Brain pericyte (primary cell): Measurements from ENCODE around the gene DGLUCY.
"Not testable (repeated sequence)": the region's sequence is repeated elsewhere in the genome, so short reads cannot be mapped to it uniquely, and the experiment has no call there.

Source experiments
- DNase-seq: peaks from one replicate; pipeline ENCODE4 v3.0.0-alpha.2; 2012; ENCODE audit warnings: low read depth, low spot score

The DGLUCY gene

GRCh38 chr14:91108941-91109611, 4.8 kb upstream of the DGLUCY start:
- peak; percentile 26 for DNase-seq

GRCh38 chr14:91111443-91111842, 2.4 kb upstream of the DGLUCY start:
- no peak for DNase-seq

GRCh38 chr14:91112194-91112593, 1.7 kb upstream of the DGLUCY start:
- DNase-seq = no peak

DNA sequence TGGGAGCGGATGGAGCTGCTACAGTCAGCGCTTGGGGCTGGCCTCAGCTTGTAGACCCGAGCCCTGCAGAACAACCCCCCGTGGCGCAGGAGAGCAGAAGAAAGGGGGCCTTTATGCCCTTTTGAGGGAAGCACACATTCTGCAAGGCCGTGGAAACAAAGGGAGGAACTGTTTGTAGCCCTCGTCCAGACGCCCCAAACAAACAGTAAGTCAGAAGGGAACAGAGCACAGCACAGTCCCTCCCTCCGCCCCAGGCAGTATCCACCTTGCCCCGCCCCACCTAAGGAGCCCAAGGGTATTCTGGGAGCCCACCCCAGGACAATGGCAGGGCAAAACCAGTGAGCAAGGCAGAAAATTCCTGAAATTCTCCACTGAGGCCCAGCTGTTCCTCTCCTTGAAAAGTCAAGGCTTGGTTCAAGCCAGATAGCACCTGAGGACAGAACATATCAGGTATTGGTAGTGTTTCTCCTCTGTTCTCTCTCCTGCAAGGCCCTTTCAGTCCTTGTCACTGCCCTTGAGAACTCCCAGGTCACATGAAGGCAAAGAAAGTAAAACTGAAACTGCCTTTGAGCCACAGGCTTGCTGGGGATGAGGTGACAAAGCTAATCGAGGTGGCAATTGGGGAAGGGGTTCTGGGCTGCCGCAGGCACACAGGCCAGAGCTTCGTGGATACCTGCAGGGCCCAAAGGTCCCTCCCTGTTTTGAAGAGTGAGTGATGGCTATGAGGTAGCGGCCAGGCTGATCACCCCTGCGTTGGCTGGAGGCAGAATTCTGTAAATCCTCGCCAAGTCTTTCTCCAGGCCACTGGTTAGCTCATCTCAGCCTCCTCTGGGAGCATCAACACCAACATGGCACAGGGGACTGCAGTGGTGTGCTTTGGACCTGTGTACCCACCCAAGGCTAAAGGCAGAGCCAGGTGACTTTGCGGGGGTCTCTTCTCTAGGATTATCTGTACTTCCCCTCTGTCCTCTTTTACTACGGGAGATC, 499 bp downstream of the DGLUCY start:
- peak; percentile 53 for DNase-seq

- no peak for DNase-seq
These were observed 2.3 kb downstream of the DGLUCY start for GRCh38 chr14:91115986-91116770.

GRCh38 chr14:91116913-91117588, 3.2 kb downstream of the DGLUCY start:
- no peak for DNase-seq

GRCh38 chr14:91117960-91118359, 4.1 kb downstream of the DGLUCY start:
- no peak for DNase-seq

DNA sequence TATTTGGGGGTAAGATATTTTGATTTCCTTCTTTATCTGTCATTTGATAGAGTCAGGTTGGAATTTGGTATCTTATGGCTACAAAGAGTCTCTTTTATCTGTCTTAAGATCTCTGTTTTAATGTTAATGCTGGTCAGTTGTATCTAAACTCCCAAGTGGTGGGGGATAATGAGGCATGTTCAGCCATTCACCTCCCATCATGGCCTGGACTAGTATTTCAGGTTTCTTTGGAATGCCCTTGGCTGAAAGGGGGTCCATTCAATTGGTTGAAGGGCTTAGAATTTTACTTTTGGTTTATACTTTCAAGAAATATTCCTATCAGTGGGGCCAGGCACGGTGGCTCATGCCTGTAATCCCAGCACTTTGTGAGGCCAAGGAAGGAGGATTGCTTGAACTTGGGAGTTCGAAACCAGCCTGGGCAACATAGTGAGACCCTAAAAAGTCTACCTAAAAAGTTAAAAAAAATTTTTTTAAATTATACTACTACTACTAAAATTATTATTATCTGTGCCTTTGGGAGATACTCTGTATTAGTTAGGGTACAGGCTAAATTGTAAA, 4.7 kb downstream of the DGLUCY start:
- no peak for DNase-seq

- no peak for DNase-seq
These were observed 5.9 kb downstream of the DGLUCY start for GRCh38 chr14:91119556-91120311.

- no peak for DNase-seq
These were observed 9.3 kb downstream of the DGLUCY start for GRCh38 chr14:91123201-91123600.

DNA sequence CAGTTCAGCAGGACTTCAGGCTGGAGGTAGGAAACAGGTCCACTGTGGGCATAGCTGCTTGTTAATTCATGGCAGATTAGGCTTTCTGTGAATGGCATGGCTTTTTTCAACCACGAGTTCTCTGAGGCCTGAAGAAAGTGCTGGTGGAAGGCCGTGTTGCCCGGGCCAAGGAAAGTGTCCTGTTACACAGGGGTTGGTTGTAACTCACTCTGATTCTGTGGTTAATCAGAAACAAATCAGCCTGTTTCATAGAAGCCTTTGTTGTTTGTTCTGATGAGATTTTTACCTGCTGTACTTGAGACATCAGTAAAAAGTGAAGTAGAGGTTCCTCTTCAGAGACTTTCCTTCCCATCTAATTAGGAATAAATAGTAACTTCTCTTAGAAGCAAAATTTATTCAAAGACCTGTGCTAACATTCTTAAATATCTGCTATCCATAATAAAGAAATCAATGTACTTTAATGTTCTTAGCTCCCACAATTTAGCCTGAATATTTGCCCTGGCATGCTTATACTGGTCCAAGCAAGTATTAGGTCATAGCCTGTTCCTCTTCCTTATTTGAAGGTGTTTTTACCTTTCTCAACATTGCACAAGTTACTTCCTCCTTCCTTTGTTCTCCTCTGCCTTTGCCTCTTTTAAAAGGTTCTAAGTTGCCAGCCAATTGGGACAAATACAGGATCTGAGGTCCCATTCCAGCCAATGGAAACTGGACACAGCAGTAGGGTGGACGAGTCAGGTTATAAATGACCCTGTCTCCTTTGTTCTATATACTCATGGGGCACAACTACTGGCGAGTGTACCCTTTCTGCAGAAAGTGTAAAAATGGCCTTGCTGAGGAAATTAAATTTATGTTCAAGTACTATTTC, 10.8 kb downstream of the DGLUCY start:
- not testable (repeated sequence) for DNase-seq

DNA sequence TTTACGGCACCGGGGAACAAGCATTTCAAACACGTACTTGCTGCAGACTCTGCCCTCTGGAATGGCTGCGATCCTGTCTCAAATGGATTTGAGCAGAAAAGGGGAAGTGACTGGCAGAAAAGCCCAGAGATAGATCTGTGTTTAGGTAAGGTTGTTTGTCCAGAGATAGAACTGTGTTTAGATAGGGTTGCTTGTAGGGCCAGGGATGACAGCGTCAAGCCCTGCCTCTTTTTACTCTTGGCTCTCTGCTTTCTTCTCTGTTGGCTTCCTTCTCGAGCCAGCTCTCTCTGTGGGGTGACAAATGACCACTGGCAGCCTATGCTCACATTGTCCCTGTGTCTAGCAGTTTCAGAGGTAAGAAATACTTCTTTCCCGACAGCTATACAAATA, 11.4 kb downstream of the DGLUCY start:
- DNase-seq = no peak

DNA sequence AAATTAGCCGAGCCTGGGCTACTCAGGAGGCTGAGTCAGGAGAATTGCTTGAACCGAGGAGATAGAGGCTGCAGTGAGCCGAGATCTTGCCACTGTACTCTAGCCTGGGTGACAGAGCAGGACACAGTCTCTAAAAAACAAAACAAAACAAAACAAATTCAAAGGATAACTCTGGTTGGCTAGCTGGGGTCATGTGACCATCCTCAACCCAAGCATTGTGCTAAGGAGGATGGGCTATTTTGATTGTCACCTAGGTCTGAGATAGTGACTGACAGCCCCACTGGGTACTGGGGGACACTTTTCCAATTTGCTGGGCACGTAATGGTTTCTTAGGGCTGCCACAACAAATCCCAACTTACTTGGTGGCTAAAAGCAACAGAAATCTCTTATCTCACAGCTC, 11.9 kb downstream of the DGLUCY start:
- DNase-seq = no peak

GRCh38 chr14:91126761-91127160, 12.9 kb downstream of the DGLUCY start:
- no peak for DNase-seq

- no peak for DNase-seq
These were observed 13.5 kb downstream of the DGLUCY start for GRCh38 chr14:91127401-91127801.

DNA sequence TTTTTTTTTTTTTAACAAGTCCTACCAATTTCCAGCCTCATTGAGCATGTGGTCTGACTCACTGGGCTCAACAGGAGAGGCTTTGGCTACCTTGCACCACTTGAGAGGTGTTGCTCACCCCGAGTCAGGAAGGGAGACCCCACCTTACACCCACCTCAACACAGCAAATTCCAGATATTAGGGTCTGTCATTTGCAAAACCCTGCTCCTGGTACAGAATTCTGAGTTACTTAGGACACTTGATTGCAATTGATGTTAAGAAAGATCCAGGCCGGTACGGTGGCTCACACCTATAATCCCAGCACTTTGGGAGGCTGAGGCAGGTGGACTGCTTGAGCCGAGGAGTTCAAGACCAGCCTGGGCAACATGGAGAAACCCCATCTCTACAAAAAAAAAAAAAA, 14.1 kb downstream of the DGLUCY start:
- DNase-seq = no peak

- DNase-seq = no peak
These were observed 14.8 kb downstream of the DGLUCY start for GRCh38 chr14:91128699-91129098.

DNA sequence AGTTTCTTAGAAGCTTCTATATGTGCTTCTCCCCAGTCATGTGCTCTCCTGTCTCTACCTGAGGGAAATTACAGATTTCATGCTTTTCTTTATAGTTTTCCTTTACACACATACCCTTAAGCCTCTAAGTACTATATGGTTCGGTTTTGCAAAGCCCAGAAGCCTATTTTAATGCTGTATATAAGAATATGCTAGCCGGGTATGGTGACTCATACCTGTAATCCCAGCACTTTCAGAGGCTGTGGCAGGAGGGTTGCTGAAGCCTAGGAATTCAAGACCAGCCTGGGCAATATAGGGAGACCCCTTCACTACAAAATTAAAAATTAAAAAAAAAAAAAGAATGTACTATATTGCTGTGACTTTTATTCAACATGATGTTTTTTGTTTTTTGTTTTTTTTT, 15.4 kb downstream of the DGLUCY start:
- no peak for DNase-seq

- DNase-seq = no peak
These were observed 21.2 kb downstream of the DGLUCY start for GRCh38 chr14:91135039-91135438.
